ENCODE data around the gene HCFC1R1. TPM values are rescaled to one million over a fixed set of nuclear protein-coding genes. Genes with fewer than 3 reads are reported as not detected.

HCFC1R1 gene
- polyA plus RNA-seq, 1 donor from 2014 or later: 26.2 TPM

DNA sequence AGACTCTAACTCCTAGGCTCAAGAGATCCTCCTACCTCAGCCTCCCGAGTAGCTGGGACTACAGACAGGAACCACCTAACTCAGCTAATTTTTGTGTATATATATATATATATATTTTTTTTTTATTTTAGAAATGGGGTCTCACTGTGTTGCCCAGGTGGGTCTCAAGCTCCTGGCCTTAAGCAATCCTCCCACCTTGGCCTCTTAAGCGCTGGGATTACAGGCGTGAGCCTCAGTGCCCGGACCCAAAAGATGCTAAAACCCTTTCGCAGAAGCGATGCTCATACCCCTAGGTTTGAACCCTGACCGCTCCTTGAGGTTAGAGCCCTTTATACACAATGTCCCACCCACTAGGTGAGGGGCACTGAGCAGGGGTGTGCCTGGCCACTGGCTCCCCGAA is 13.2 kb downstream of the HCFC1R1 start:
- no peak overlapping the region for H3K4me3 Mint-ChIP-seq
- H3K27ac Mint-ChIP-seq: no peak overlapping the region
- H3K27me3 Mint-ChIP-seq: peaks cover 28% of the 10 kb centered on the region
- no peaks in the 10 kb centered on the region for H3K9me3 Mint-ChIP-seq
- peaks cover 15 to 18% (median 15%) of the 10 kb centered on the region in 3 donors for H3K4me1 Mint-ChIP-seq
- no peaks in the 10 kb centered on the region for H3K36me3 Mint-ChIP-seq

DNA sequence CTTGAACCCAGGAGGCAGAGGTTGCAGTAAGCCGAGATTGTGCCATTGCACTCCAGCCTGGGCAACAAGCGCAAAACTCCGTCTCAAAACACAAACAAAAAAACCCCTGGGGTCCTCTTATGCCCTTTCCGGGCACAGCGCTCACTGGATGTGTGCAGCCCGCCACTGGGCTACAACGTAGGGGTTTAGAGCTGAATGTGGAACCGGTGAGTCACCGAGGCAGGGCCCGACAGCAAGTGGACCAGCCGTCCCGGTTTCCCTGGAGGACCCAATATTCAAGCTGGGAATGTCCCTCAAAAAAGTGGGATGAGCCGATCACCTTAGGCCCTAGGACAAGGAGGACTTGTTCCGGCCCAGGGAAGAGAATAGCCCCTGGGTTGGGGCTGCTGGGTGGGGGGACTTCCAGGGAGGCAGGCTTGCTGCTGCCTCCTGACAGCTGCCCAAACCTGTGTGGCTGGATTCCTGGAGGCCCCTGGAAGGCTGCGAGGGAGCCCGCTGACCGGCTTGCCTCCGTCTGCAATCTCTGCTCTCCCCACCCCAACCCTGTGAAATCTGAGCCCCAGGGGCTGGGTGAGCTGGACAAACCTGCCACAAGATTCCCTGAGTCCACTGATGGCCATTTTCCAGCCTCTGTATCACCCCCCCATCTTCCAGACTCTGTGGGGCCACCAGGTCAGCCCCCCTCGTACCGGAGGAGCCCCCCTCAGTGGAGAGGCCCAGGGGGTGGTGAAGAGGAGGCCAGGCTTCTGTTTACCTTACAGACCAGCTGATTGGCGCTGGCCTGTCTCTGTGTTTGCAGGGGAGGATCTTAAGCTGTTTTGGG is 14.0 kb downstream of the HCFC1R1 start:
- Mint-ChIP-seq H3K9me3 (no peaks in the 10 kb centered on the region), H3K4me3 (no peak overlapping the region), H3K27ac (no peak overlapping the region), H3K27me3 (peaks cover 33% of the 10 kb centered on the region), H3K36me3 (no peaks in the 10 kb centered on the region), H3K4me1 (peaks cover 15 to 18% (median 15%) of the 10 kb centered on the region in 3 donors)

DNA sequence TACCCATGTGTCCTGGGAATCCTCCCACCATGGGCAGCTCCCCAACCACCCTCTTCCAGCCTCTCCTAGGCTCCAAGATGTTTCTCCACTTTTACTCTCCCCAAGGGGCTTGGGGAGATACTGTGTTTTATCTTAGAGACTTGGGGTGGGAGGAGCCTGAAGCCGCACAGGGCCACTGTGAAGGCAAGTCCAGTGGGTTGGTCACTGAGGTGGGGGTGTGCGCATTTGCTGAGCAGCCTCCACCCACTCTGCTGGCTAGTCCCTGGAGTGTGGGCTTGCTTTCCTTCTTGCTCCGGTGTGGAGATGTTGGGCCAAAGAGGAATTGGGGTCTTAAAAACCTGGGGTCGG is 15.1 kb downstream of the HCFC1R1 start:
- H3K27ac Mint-ChIP-seq: no peak overlapping the region
- peak overlapping the region in 1 of 4 donors; percentile 40 for H3K4me3 Mint-ChIP-seq

DNA sequence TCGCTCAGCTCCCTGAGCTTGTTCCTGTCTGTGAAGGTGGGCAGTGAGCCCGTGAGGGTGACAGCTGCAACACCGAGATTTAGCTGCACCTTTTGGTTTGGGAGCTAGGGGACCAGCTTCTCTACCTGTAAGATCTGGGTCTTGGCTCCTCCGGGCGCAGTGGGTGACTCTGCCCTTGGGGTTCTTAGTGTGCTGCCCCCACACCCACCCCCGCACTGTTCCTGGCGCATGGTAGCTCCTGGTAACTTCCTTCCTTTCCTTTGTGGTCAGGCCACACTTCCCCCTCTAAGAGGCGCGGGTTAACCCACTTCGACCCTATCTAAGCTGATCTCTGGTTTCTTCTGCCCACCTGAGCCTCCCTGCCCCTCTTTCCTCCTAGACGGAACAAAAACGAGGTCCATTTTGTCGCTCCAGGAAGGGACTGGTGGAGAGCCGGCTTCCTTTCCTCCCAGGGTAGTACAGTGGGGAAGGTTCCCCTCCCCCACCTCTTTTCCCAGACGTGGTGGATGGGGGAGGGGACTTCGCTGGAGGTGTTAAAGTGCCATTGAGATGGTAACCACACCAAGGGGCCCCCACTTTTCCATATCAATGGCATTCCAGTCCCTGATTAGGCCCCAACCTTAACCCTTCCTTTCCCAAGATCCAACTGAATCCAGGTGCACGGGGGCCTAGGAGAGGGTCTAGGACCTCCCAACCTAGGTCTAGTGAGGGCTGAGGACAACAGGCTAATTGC is 15.6 kb downstream of the HCFC1R1 start:
- Mint-ChIP-seq H3K36me3 (no peaks in the 10 kb centered on the region), H3K4me3 (peak overlapping the region; percentile 25 to 91 (median 69)), H3K27me3 (peaks cover 33% of the 10 kb centered on the region), H3K9me3 (no peaks in the 10 kb centered on the region), H3K27ac (peak overlapping the region in 1 of 3 donors; percentile 79), H3K4me1 (peaks cover 15 to 20% (median 20%) of the 10 kb centered on the region in 3 donors)

More for the DNA sequence above, 15.1 kb downstream of the HCFC1R1 start:
- H3K36me3 Mint-ChIP-seq: no peaks in the 10 kb centered on the region
- no peaks in the 10 kb centered on the region for H3K9me3 Mint-ChIP-seq
- peaks cover 33% of the 10 kb centered on the region for H3K27me3 Mint-ChIP-seq
- peaks cover 15 to 19% (median 18%) of the 10 kb centered on the region in 3 donors for H3K4me1 Mint-ChIP-seq

DNA sequence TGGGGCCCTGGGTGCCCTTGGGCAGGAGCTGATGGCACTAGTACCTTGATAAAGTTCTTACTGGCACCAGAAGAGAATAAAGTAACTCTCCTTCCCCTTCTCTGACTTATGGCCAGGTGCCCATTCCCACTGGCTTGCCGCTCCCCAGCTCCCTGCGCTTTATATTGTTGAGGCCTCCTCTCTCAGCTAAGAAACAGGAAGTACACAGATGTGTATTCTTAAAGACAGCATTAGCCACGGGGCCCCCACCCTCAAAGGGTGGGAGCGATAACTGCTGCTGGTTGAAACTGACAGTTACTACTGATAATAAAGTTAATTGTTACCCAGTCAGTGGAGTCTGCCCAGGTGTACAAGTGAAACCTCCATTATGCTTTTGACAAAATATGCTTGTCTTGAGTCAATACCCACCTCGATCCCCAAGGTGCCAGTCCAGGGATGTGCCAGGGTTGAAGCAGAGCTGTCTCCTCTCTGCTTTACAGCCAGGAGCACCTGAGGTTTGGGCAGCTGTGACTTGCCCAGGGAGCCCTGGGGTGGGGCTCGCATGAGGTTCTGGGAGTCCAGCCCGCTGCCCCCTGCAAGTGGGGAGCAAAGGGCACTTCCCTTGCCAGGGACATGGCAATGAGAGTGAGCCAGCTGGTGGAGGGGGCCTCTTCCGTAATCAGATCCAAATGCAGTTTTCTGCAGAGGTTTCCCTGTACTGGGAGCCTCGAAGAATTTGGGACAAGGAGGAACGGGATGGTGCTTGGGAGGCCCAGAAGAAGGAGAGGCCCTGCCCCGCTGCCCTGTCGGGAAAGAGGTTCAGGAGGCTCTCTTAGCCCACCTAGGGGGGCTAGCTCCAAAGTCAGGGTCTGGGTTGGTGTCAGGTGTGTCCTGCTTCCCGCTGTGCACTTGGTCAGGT is 16.4 kb downstream of the HCFC1R1 start:
- H3K36me3 Mint-ChIP-seq: no peaks in the 10 kb centered on the region
- peaks cover 28% of the 10 kb centered on the region for H3K27me3 Mint-ChIP-seq
- H3K27ac Mint-ChIP-seq: peak overlapping the region in 1 of 3 donors; percentile 83

DNA sequence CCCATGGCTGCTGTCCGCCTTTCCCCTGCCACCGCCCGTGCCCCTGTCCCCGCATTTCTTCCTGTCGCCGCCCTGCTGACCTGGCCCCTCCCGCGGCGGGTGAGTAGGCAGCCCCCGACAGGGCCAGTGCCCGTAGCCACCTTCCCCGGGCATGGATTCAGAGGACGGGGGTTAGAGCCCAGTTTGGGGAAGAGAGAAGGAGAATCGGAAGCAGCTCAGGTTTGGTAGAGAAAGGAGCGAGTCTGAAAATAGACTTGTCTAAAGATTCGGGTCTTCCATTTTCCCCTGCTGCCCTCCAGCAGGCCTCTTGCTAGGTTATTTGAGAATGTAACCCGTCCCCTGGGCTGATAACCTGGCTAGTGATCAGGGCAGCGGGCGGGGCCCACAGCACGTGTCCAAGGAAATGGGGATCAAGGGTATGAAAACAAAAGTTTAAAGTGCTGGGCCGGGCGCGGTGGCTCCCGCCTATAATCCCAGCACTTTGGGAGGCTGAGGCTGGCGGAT is 18.9 kb downstream of the HCFC1R1 start:
- Mint-ChIP-seq H3K4me1 (peaks cover 15 to 22% (median 20%) of the 10 kb centered on the region in 3 donors), H3K4me3 (peak overlapping the region in 3 of 4 donors; percentile 74 to 87 (median 76)), H3K9me3 (no peaks in the 10 kb centered on the region), H3K27ac (peak overlapping the region in 1 of 3 donors; percentile 57), H3K27me3 (peaks cover 25% of the 10 kb centered on the region), H3K36me3 (peaks cover 2% of the 10 kb centered on the region)

More for the DNA sequence above, 16.4 kb downstream of the HCFC1R1 start:
- Mint-ChIP-seq H3K4me1 (peaks cover 15 to 22% (median 20%) of the 10 kb centered on the region in 3 donors), H3K9me3 (no peaks in the 10 kb centered on the region), H3K4me3 (peak overlapping the region; percentile 25 to 91 (median 84))

DNA sequence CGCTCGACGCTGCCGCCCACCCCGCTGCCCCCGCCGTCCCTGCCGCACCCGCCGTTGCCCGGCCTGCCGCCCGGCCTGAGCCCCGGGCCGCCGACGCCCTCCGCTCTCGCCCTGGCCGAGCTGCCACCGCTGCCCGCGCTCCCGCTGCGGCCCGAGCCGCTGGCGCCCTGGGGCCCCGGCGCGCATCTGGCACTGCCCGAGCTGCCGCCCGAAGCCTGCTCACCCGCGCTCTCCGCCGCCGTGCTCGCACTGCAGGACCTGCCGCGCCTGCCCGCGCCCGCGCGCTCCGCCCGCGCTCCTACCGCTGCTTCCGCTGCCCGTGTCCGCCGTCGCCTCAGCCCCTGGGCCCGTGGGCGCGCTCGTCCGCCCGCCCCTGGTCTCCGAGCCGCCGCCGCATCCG is 19.4 kb downstream of the HCFC1R1 start:
- Mint-ChIP-seq H3K4me3 (no peak overlapping the region), H3K9me3 (no peaks in the 10 kb centered on the region), H3K36me3 (peaks cover 2% of the 10 kb centered on the region), H3K4me1 (peaks cover 15 to 22% (median 20%) of the 10 kb centered on the region in 3 donors), H3K27ac (no peak overlapping the region), H3K27me3 (peaks cover 26% of the 10 kb centered on the region)

DNA sequence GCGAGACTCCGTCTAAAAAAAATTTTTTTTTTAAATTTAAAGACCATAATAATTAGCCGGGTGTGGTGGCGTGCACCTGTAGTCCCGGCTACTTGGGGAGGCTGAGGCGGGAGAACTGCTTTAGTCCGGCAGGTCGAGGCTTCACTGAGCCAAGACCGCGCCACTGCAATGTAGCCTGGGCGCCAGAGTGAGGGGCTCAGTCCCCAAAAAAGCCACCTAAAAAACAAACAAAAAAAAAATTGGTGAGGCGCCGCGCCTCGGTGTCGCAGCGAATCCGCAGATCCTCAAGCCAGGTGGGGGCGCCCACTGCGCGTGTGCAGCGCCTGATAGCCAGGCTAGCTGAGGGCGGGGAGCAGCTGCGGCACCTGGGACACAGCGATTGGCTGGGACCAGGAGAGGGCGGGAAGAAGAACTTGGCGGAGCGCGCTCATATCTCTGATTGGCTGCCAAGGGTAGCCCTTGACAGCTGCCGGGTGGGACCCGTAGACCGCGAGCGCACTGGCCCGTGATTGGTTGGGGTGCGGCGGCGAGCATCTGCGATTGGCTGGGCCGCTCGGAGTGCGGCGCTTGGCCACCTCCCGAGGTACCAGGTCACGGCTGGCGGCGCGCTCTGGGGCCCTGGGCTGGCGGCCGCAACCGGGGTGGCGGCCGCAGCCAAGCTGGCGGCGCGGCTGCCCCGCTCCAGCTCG is 20.0 kb downstream of the HCFC1R1 start:
- peaks cover 29% of the 10 kb centered on the region for H3K27me3 Mint-ChIP-seq
- peak overlapping the region; percentile 61 to 88 (median 78) for H3K4me3 Mint-ChIP-seq
- H3K36me3 Mint-ChIP-seq: peaks cover 2% of the 10 kb centered on the region
- H3K9me3 Mint-ChIP-seq: no peaks in the 10 kb centered on the region
- peaks cover 15 to 20% (median 20%) of the 10 kb centered on the region in 3 donors for H3K4me1 Mint-ChIP-seq
- peak overlapping the region; percentile 47 to 86 (median 53) for H3K27ac Mint-ChIP-seq

DNA sequence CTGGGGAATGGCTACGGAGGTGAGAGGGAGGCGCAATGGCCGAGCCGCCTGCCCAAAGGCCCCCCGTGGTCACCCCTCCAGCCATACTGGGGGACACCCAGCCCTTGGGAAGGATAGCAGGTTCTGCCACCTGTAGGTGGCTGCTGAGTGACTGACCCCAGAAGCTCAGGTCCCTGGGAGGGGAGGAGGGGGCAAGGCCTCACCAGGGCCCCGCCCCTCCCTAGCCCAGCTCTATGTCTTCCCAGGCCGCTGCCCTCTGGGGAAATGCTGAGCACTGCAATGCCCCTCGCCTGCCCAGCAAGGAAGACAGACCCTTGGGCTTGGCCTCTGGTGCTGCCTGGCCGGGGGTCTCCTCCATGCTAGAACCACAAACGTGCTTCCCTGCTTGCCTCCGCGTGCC is 22.4 kb downstream of the HCFC1R1 start:
- Mint-ChIP-seq H3K9me3 (no peaks in the 10 kb centered on the region), H3K27me3 (peaks cover 15% of the 10 kb centered on the region), H3K4me3 (peak overlapping the region in 1 of 4 donors; percentile 39), H3K4me1 (peaks cover 0 to 5% (median 4%) of the 10 kb centered on the region in 3 donors), H3K27ac (peak overlapping the region in 1 of 3 donors; percentile 52), H3K36me3 (peaks cover 2% of the 10 kb centered on the region)

DNA sequence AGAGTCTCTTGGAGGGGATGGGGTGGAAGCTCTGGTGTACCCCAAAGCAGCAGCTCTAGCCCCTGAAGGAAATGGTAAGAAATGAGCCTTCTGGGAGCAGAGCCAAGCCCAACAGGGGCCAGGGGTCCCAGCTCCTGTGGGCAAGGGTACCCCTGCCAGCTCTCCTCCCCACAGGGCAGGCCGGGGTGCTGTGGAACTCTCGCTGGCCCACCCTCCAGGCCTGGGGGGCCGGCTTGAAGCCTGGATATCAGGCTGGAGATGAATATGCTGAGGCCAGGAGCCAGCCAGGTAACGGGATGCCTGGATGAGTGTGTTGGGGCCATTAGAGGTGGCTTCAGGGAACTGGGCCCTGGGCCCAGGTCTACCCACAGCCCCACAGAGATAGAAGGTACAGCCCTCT is 23.2 kb downstream of the HCFC1R1 start:
- Mint-ChIP-seq H3K4me1 (peaks cover 0 to 5% (median 4%) of the 10 kb centered on the region in 3 donors), H3K36me3 (peaks cover 2% of the 10 kb centered on the region), H3K4me3 (no peak overlapping the region), H3K9me3 (no peaks in the 10 kb centered on the region), H3K27me3 (peaks cover 11% of the 10 kb centered on the region), H3K27ac (peak overlapping the region in 1 of 3 donors; percentile 52)

DNA sequence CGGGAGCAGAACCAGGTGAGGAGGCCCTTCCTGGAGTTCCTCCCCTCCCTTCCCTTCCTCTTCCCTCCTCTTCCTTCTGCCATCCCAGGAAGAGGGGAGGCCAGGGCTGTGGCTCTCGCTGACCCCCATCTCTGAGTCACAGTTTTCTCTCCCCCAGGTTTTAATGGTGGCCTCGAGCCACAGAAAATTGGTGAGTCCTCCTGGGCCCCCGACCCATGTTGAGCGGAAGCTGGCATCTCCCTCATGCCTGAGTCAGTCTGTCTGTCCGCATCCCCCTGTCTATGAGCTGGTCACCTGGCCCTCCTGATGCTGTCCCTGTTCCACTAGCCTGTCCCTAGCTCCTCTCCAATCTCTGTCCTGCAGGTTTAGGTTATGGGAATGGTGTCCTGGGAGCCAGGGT is 23.8 kb downstream of the HCFC1R1 start:
- H3K27me3 Mint-ChIP-seq: peaks cover 8% of the 10 kb centered on the region
- H3K36me3 Mint-ChIP-seq: peaks cover 2% of the 10 kb centered on the region
- peaks cover 0 to 5% (median 4%) of the 10 kb centered on the region in 3 donors for H3K4me1 Mint-ChIP-seq
- H3K27ac Mint-ChIP-seq: no peak overlapping the region
- no peaks in the 10 kb centered on the region for H3K9me3 Mint-ChIP-seq
- no peak overlapping the region for H3K4me3 Mint-ChIP-seq

DNA sequence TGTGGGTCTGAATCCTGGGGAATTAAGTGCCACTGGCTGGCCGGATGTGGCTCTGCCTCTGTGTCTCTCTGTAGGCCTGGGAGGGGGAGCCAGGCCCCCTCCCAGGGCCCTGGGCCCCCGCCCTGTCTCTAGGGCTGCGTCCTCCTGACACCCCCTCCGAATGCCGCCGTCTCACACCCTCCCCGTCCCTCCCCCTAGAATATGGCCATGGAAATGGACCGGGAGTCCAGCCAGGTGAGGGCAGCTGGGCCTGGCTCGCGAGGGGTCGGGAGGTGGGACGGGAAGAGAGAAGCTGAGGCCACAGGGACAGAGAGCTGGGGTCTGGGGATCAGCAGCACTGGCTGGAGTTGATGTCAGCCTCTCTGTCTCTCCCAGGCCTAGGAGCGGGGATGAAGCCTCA is 27.4 kb downstream of the HCFC1R1 start:
- H3K4me3 Mint-ChIP-seq: no peak overlapping the region
- H3K9me3 Mint-ChIP-seq: no peaks in the 10 kb centered on the region
- H3K4me1 Mint-ChIP-seq: no peaks in the 10 kb centered on the region
- peaks cover 6% of the 10 kb centered on the region for H3K27me3 Mint-ChIP-seq
- peaks cover 2% of the 10 kb centered on the region for H3K36me3 Mint-ChIP-seq
- no peak overlapping the region for H3K27ac Mint-ChIP-seq

DNA sequence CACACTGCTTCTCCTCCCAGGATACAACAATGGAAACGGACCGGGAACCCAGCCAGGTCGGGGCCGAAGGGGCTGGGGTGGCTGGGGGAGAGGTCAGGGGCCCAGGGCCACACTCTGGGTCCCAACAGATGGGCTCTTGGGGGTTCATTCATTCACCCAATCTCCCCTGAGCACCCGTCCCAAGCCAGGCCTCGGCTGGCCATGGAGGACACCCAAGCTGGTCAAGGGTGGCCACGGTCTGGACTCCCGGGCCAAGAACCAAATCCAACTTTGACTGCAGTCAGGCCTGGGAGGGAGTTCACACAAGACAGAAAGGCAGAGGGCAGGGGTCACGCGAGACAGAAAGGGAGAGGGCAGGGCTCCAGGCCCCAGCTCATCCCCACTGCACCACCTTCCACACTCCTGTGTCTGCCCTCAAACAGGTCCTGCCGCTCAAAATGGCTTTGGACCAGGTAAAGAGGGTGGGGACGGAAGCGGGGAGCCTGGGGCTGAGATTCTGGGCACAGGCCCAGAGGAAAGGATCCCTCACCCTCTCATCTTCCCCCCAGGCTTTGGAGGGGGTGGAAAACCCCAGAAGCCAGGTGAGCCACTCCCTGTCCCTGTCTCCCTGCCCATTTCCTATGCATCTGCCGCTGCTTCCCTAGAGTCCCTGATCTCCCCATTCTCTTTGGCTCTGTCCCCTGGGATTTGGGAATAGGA is 31.2 kb downstream of the HCFC1R1 start:
- H3K27ac Mint-ChIP-seq: no peak overlapping the region
- H3K27me3 Mint-ChIP-seq: no peaks in the 10 kb centered on the region
- H3K4me3 Mint-ChIP-seq: peak overlapping the region in 1 of 4 donors; percentile 28
- H3K9me3 Mint-ChIP-seq: no peaks in the 10 kb centered on the region
- no peaks in the 10 kb centered on the region for H3K4me1 Mint-ChIP-seq
- H3K36me3 Mint-ChIP-seq: no peaks in the 10 kb centered on the region
